DND-41 (cell line): ENCODE results near the gene TMEM109.

Experiments
- ATAC-seq: fragments of 200-7000 bp; cut with Tn5 transposase; 3 replicates; pipeline ENCODE4 v1.9.1; 2021; ENCODE audit warnings: low read depth; ENCODE audit not compliant: insufficient read depth
- DNase-seq: peaks from one replicate; pipeline ENCODE4 v3.0.0-alpha.2; 2020
- H2AFZ ChIP-seq: 2 replicates; pipeline ENCODE4 v1.6.0; 2012; ENCODE audit warnings: low read depth, low read length
- H3K27ac ChIP-seq: 2 replicates; pipeline ENCODE4 v1.5.1; 2012; ENCODE audit warnings: low read length, inconsistent platforms
- H3K27me3 ChIP-seq: fragments of 200-600 bp; sonication (generic); 2 replicates; pipeline ENCODE4 v1.6.0; 2012; ENCODE audit warnings: low read length, mild to moderate bottlenecking, inconsistent platforms; ENCODE audit not compliant: insufficient read depth, poor library complexity
- H3K36me3 ChIP-seq: 2 replicates; pipeline ENCODE4 v1.5.1; 2012; ENCODE audit warnings: low read length, inconsistent platforms; ENCODE audit not compliant: insufficient read depth
- H3K4me1 ChIP-seq: 2 replicates; pipeline ENCODE4 v1.5.1; 2012; ENCODE audit warnings: mild to moderate bottlenecking, low read length; ENCODE audit not compliant: insufficient read depth
- H3K4me2 ChIP-seq: 2 replicates; pipeline ENCODE4 v1.6.0; 2012; ENCODE audit warnings: mild to moderate bottlenecking, moderate library complexity, low read length, inconsistent platforms; ENCODE audit not compliant: insufficient read depth
- H3K4me3 ChIP-seq, 2 experiments: fragments of 200-600 bp in 1 of 2; shearing (Covaris generic) in 1 of 2; 2 replicates each; pipeline ENCODE4 v1.5.1; 2012 to 2016; ENCODE audit warnings: inconsistent platforms in 2 of 2, low read length in 2 of 2, mild to moderate bottlenecking in 2 of 2, low read depth in 1 of 2, moderate library complexity in 1 of 2
- H3K79me2 ChIP-seq: 2 replicates; pipeline ENCODE4 v1.6.0; 2012; ENCODE audit warnings: low read length, inconsistent platforms; ENCODE audit not compliant: insufficient read depth
- H3K9ac ChIP-seq: 2 replicates; pipeline ENCODE4 v1.6.0; 2012; ENCODE audit warnings: low read depth, mild to moderate bottlenecking, inconsistent platforms, low read length, moderate library complexity
- H3K9me3 ChIP-seq: 2 replicates; pipeline ENCODE4 v1.5.1; 2012; ENCODE audit warnings: low read length, moderate library complexity, mild to moderate bottlenecking, inconsistent platforms; ENCODE audit not compliant: insufficient read depth, severe bottlenecking
- H4K20me1 ChIP-seq: 2 replicates; pipeline ENCODE4 v1.6.0; 2012; ENCODE audit warnings: low read length; ENCODE audit not compliant: insufficient read depth
- CTCF ChIP-seq: IDR thresholded peaks from 2 replicates; pipeline ENCODE4 v1.5.1; 2012; ENCODE audit warnings: borderline replicate concordance, low read length, moderate library complexity, mild to moderate bottlenecking; ENCODE audit not compliant: poor library complexity, severe bottlenecking; ENCODE audit errors: extremely low read depth
- EZH2 ChIP-seq: IDR thresholded peaks from 3 replicates; pipeline ENCODE4 v1.6.1; 2012; ENCODE audit warnings: borderline replicate concordance, low read depth, mild to moderate bottlenecking, moderate library complexity, low read length, inconsistent platforms; ENCODE audit not compliant: severe bottlenecking

The TMEM109 gene

DNA sequence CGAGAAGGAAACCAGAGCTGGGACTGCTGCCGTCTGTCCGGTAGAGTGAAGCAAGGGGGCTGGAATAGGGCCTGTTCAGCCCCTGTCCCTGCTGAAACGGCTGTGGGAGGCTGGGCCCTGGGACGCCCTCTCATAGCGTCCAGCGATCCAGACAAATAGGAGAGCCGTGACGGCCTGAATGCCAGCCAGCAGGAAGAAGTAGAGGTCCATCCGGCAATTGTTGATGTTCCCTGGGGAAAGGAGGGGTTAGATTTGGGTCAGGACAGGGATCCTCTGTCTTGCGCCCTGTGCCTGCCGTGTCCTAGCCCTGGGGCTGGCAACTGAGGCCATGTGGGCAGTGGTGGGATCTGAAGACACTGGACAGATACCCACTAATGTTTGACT lies 23.2 kb downstream of the TMEM109 start:
- Histone ChIP-seq H3K4me1 (no peaks in the 10 kb centered on the region), H3K9ac (no peak overlapping the region), H3K9me3 (no peaks in the 10 kb centered on the region), H2AFZ (no peak overlapping the region), H3K27me3 (peaks cover 4% of the 10 kb centered on the region), H3K4me3 (no peak overlapping the region), H3K79me2 (no peaks in the 10 kb centered on the region), H3K36me3 (no peaks in the 10 kb centered on the region), H3K4me2 (no peak overlapping the region), H3K27ac (no peak overlapping the region), H4K20me1 (no peaks in the 10 kb centered on the region)
- DNase-seq (no peak), ATAC-seq (no peak)
- no peak for TF ChIP-seq CTCF
- no peak for TF ChIP-seq EZH2

- no peak overlapping the region for H3K4me3 ChIP-seq
- H3K4me2 ChIP-seq: no peak overlapping the region
- no peak overlapping the region for H2AFZ ChIP-seq
- H3K27ac ChIP-seq: no peak overlapping the region
- H3K9me3 ChIP-seq: no peaks in the 10 kb centered on the region
- no peaks in the 10 kb centered on the region for H3K4me1 ChIP-seq
- DNase-seq (no peak), ATAC-seq (no peak)
- no peak overlapping the region for H3K9ac ChIP-seq
- H3K27me3 ChIP-seq: peaks cover 4% of the 10 kb centered on the region
- TF ChIP-seq EZH2 (no peak), CTCF (no peak)
- H4K20me1 ChIP-seq: no peaks in the 10 kb centered on the region
- no peaks in the 10 kb centered on the region for H3K36me3 ChIP-seq
- no peaks in the 10 kb centered on the region for H3K79me2 ChIP-seq
Measured at GRCh38 chr11:60937811-60938210, 23.9 kb downstream of the TMEM109 start.

DNA sequence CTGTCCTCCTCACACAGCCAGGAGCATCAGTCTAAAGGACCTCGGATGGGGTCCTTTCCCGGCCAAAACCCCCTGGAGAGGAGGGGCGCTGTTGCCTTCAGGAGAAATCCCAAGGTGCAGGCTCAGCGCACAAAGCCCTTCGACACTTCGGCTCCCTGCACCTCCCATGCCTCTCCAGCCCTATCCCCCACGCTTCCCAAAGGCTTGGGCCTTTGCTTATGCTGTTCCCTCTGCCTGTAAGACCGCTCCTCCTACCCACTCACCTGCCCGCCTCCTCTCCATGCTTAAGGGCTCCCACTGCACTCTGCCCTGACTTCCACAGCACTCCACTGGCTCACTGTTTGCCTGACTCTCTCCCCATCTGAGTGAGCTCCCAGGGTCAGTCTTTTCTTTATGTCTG lies 24.5 kb downstream of the TMEM109 start:
- DNase-seq (no peak), ATAC-seq (no peak)
- H3K27ac ChIP-seq: no peak overlapping the region
- peaks cover 4% of the 10 kb centered on the region for H3K27me3 ChIP-seq
- no peak overlapping the region for H3K4me3 ChIP-seq
- H3K4me1 ChIP-seq: no peaks in the 10 kb centered on the region
- no peaks in the 10 kb centered on the region for H3K9me3 ChIP-seq
- H4K20me1 ChIP-seq: no peaks in the 10 kb centered on the region
- TF ChIP-seq EZH2: no peak
- no peak for TF ChIP-seq CTCF
- H3K9ac ChIP-seq: no peak overlapping the region
- H2AFZ ChIP-seq: no peak overlapping the region
- H3K36me3 ChIP-seq: no peaks in the 10 kb centered on the region
- no peak overlapping the region for H3K4me2 ChIP-seq
- H3K79me2 ChIP-seq: no peaks in the 10 kb centered on the region

DNA sequence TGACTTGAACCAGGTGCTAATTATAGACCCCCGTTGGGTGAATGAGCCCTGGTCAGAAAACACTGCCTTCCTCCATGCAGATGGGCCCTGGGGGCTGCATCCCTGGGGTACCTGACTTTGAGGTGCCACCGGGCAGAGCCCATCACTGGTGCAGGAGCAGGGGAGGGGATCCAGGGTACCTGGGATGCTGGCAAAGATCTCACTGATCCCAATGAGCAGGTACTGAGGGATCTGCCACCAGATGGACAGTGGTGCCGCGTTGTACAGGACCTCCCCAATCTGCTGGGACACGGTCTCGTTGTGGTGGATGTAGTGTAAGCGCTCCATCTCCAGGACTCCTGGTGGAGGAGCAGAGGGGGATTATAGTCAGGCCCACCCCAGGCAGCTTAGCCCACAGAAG lies 25.3 kb downstream of the TMEM109 start:
- Histone ChIP-seq H3K4me1 (no peaks in the 10 kb centered on the region), H3K36me3 (no peaks in the 10 kb centered on the region), H4K20me1 (no peaks in the 10 kb centered on the region), H3K9me3 (no peaks in the 10 kb centered on the region), H3K9ac (no peak overlapping the region), H3K4me3 (no peak overlapping the region), H3K27me3 (peaks cover 4% of the 10 kb centered on the region), H3K4me2 (no peak overlapping the region), H3K27ac (no peak overlapping the region), H3K79me2 (no peaks in the 10 kb centered on the region), H2AFZ (no peak overlapping the region)
- DNase-seq (no peak), ATAC-seq (no peak)
- TF ChIP-seq EZH2 (no peak), CTCF (no peak)
